ENCODE measurements around the gene CAMK1. TPM values are rescaled to one million over a fixed set of nuclear protein-coding genes. Genes with fewer than 3 reads are reported as not detected.
A peak's percentile ranks its signal among the peaks of the same experiment; 100 is the strongest.

Gene CAMK1
- total and polyA plus RNA-seq, 2 of the 4 experiments (the other 2 are of a cell fraction): 33.3 to 36.4 TPM

GRCh38 chr3:9732080-9732739, 37.5 kb downstream of the CAMK1 start:
- Histone ChIP-seq H3K79me1 (ENCODE audit: low read depth in 1 of 2, low read length in 2 of 2) (peaks cover 14 to 43% of the 10 kb centered on the region in 2 experiments), H3K9ac (ENCODE audit: low read depth, low read length) (peak overlapping the region; percentile 100), H4K5ac (ENCODE audit: low read depth, low read length) (no peak overlapping the region), H3K4me3 (ENCODE audit: insufficient read depth, low read depth, low read length) (peak overlapping the region; percentile 94), H3K4me2 (ENCODE audit: low read depth, low read length) (peak overlapping the region; percentile 90), H3K4ac (ENCODE audit: low read depth, low read length) (peak overlapping the region; percentile 60), H3K18ac (ENCODE audit: low read depth, low read length) (no peak overlapping the region), H3K27ac (ENCODE audit: insufficient read depth, low read length) (peak overlapping the region; percentile 100), H2AFZ (replicated peaks; ENCODE audit: low read length, poor library complexity) (peak overlapping the region; percentile 100), H2AK5ac (ENCODE audit: low read depth, low read length) (peak overlapping the region; percentile 71; the same call in 1 of the 2 replicates), H2BK15ac (ENCODE audit: low read depth, low read length) (no peak overlapping the region), H2AK9ac (replicated peaks; ENCODE audit: low read depth, low read length, poor library complexity) (peak overlapping the region; percentile 92), H2BK20ac (ENCODE audit: low read depth, low read length) (no peak overlapping the region), H2BK120ac (ENCODE audit: low read depth, low read length) (no peak overlapping the region), H3K56ac (ENCODE audit: extremely low read depth, insufficient read depth, low read length) (peak overlapping the region; percentile 65; the same call in 1 of the 2 replicates), H2BK5ac (ENCODE audit: low read depth, low read length, poor library complexity, severe bottlenecking) (no peak overlapping the region), H3K4me1 (ENCODE audit: control insufficient read depth, insufficient read depth, low read length) (peaks cover 8% of the 10 kb centered on the region; the same call in 1 of the 2 replicates), H3K27me3 (ENCODE audit: control insufficient read depth, insufficient read depth, low read length) (no peaks in the 10 kb centered on the region), H4K20me1 (ENCODE audit: insufficient read depth, low read length) (peaks cover 28% of the 10 kb centered on the region), H3K14ac (replicated peaks; ENCODE audit: low read depth, low read length) (0 out of 2 replicates have a peak overlapping the region, but pooled peaks have one; percentile 53), H4K91ac (ENCODE audit: insufficient read depth, low read depth, low read length) (no peak overlapping the region), H3K9me3 (ENCODE audit: control insufficient read depth, insufficient read depth, low read length) (no peaks in the 10 kb centered on the region), H4K8ac (ENCODE audit: low read depth in 2 of 2, low read length in 2 of 2) (peak overlapping the region in 1 of 2 experiments; percentile 100; a peak in 2 of 4 replicates), H3K9me1 (ENCODE audit: insufficient read depth, low read length) (peaks cover 10% of the 10 kb centered on the region; the same call in 1 of the 2 replicates), H3K36me3 (ENCODE audit: control insufficient read depth, insufficient read depth, low read length) (peaks cover 16% of the 10 kb centered on the region), H3K23ac (ENCODE audit: low read depth, low read length) (peak overlapping the region; percentile 26)
- intact Hi-C loops (cut with micrococcal nuclease) (loop anchor here (5.0 kb wide), 1 partner anchor 60 kb away; the partner anchor contains the start of genes ARPC4 and TADA3), in situ Hi-C loops (cut with MboI; ENCODE audit: low sequenced_read_pairs) (no loop called here), dilution Hi-C loops (cut with HindIII; ENCODE audit: low sequenced_read_pairs, unreplicated experiment) (no loop called here)
- 1% methylated on average over 21 of the region's 41 CpGs; no CpG with 5 or more reads in 1 of the 2 experiments for WGBS, 2 experiments (ENCODE audit: extremely low coverage in 2 of 2, insufficient read length in 1 of 2)
- TF ChIP-seq MXI1 (IDR thresholded peaks at IDR 0.05; ENCODE audit: borderline replicate concordance, low read depth, low read length) (peak; percentile 81), POLR2A (IDR thresholded peaks at IDR 0.05; ENCODE audit: low read depth, low read length) (no peak), RCOR1 (IDR thresholded peaks at IDR 0.05; ENCODE audit: insufficient replicate concordance, low read length) (no peak)
- no peak for ATAC-seq (ENCODE audit: low read depth)
- no peak for DNase-seq
- ChIA-PET POLR2A (ENCODE audit: unreplicated experiment) (interaction anchor here (1.1 kb wide), 1 partner anchor 17 kb away, joined by 5 read pairs; the partner anchor contains the start of gene OGG1), CTCF (no interaction called here)
- BruUV-seq (replicated peaks): no TSS peak

Measured in IMR-90 (cell line).